B cell (primary cell): ENCODE data around the gene CPEB3. TPM values are rescaled to one million over a fixed set of nuclear protein-coding genes. Genes with fewer than 3 reads are reported as not detected.

Experiments
- ATAC-seq: fragments of 200-7000 bp; cut with Tn5 transposase; one replicate; pipeline ENCODE4 v1.10.0; 2021; ENCODE audit warnings: low read depth, mild to moderate bottlenecking, moderate number of reproducible peaks, moderate library complexity
- CTCF ChIA-PET: fragments of 350-600 bp; sonication (Branson Sonifier 250); formaldehyde crosslinking; loops from one replicate; lab custom pipeline; 2021; ENCODE audit warnings: antibody characterized with exemption, inconsistent platforms; lab: Charles Lee
- POLR2A ChIA-PET: fragments of 350-600 bp; sonication (Branson Sonifier 250); formaldehyde crosslinking; loops from one replicate; lab custom pipeline; 2021; ENCODE audit warnings: antibody characterized with exemption; lab: Charles Lee
- DNase-seq: peaks from one replicate; pipeline ENCODE4 v3.0.0; 2013
- H2AFZ ChIP-seq: 2 replicates; pipeline ENCODE4 v1.6.1; 2012; ENCODE audit warnings: mild to moderate bottlenecking, low read depth, low read length; ENCODE audit not compliant: insufficient read depth, poor library complexity, severe bottlenecking
- H3K27ac ChIP-seq, 2 donors: 1 replicate in 1 of 2; 2 replicates in 1 of 2; pipeline ENCODE4 v1.5.1; 2012 to 2013; ENCODE audit warnings: low read length in 2 of 2, mild to moderate bottlenecking in 2 of 2, moderate library complexity in 1 of 2
- H3K27me3 ChIP-seq, 4 experiments: fragments of 200-600 bp in 1 of 4; sonication (generic) in 1 of 4; replicated peaks in 1 of 4; 1 replicate in 2 of 4; 2 replicates in 2 of 4; pipeline versions ENCODE4 v1.6.1 to v1.7.0; 2013 to 2016; ENCODE audit warnings: low read length in 3 of 4, mild to moderate bottlenecking in 2 of 4, mixed read lengths in 1 of 4, moderate library complexity in 1 of 4; ENCODE audit not compliant: insufficient read depth in 4 of 4, control insufficient read depth in 3 of 4; ENCODE audit errors: control extremely low read depth in 1 of 4
- H3K36me3 ChIP-seq, 2 experiments: replicated peaks in 1 of 2; 1 replicate in 1 of 2; 2 replicates in 1 of 2; pipeline versions ENCODE4 v1.6.1 to v1.7.1; 2013; ENCODE audit warnings: low read length in 1 of 2; ENCODE audit not compliant: insufficient read depth in 2 of 2, control insufficient read depth in 1 of 2; ENCODE audit errors: control extremely low read depth in 1 of 2, extremely low read depth in 1 of 2
- H3K4me1 ChIP-seq, 2 donors: fragments of 200-600 bp in 1 of 2; sonication (generic) in 1 of 2; 1 replicate in 1 of 2; 2 replicates in 1 of 2; pipeline versions ENCODE4 v1.5.1 to v1.6.1; 2013 to 2017; ENCODE audit warnings: low read length in 2 of 2; ENCODE audit not compliant: control insufficient read depth in 2 of 2, insufficient read depth in 2 of 2
- H3K4me2 ChIP-seq: replicated peaks from 2 replicates; pipeline ENCODE3; 2012; ENCODE audit warnings: mild to moderate bottlenecking, low read depth, low read length; ENCODE audit not compliant: poor library complexity, severe bottlenecking
- H3K4me3 ChIP-seq, 5 experiments: fragments of 200-600 bp in 1 of 5; sonication (generic) in 1 of 5; 1 replicate in 3 of 5; 2 replicates in 2 of 5; pipeline versions ENCODE4 v1.5.1 to v1.7.0; 2011 to 2016; ENCODE audit warnings: low read length in 4 of 5, mild to moderate bottlenecking in 4 of 5, low read depth in 2 of 5, control low read depth in 1 of 5, moderate library complexity in 1 of 5; ENCODE audit not compliant: insufficient read depth in 1 of 5; ENCODE audit errors: control extremely low read depth in 1 of 5, extremely low read depth in 1 of 5
- H3K79me2 ChIP-seq: fragments of 200-600 bp; sonication (generic); one replicate; pipeline ENCODE4 v1.6.0; 2016; ENCODE audit warnings: low read length; ENCODE audit not compliant: control insufficient read depth, insufficient read depth
- H3K9ac ChIP-seq: fragments of 200-600 bp; sonication (generic); 2 replicates; pipeline ENCODE4 v1.6.1; 2017; ENCODE audit warnings: mild to moderate bottlenecking, low read length, moderate library complexity
- H3K9me3 ChIP-seq, 3 donors: one replicate each; pipeline versions ENCODE4 v1.6.1 to v1.7.1; 2013; ENCODE audit warnings: low read length in 2 of 3; ENCODE audit not compliant: control insufficient read depth in 2 of 3, insufficient read depth in 1 of 3; ENCODE audit errors: control extremely low read depth in 1 of 3
- H4K20me1 ChIP-seq: 2 replicates; pipeline ENCODE4 v1.6.0; 2012; ENCODE audit warnings: mild to moderate bottlenecking, low read length; ENCODE audit not compliant: insufficient read depth, control insufficient read depth, poor library complexity, severe bottlenecking
- H3K27ac Mint-ChIP-seq: one replicate; pipeline ENCODE4 v1.8.0; 2021; ENCODE audit warnings: mixed read lengths
- H3K27me3 Mint-ChIP-seq: one replicate; pipeline ENCODE4 v1.8.0; 2021; ENCODE audit warnings: mixed read lengths
- H3K4me1 Mint-ChIP-seq: one replicate; pipeline ENCODE4 v1.8.0; 2021; ENCODE audit warnings: mixed read lengths
- H3K4me3 Mint-ChIP-seq: one replicate; pipeline ENCODE4 v1.8.0; 2021; ENCODE audit warnings: mixed read lengths
- H3K9me3 Mint-ChIP-seq: one replicate; pipeline ENCODE4 v1.8.0; 2022; ENCODE audit warnings: mixed read lengths; ENCODE audit not compliant: insufficient read depth
- CTCF ChIP-seq: fragments of 200-600 bp; IDR thresholded peaks from one replicate; pipeline ENCODE4 v1.8.0; 2022; ENCODE audit warnings: antibody characterized with exemption, mild to moderate bottlenecking
- EZH2 ChIP-seq: IDR thresholded peaks from 2 replicates; pipeline ENCODE4 v1.6.1; 2012; ENCODE audit warnings: borderline replicate concordance, low read depth, mild to moderate bottlenecking, moderate library complexity, low read length; ENCODE audit not compliant: insufficient read depth, poor library complexity, severe bottlenecking
- WGBS: methylation state at CpG from one replicate; pipeline ENCODE4 v1.1.5; 2013; ENCODE audit warnings: missing lambda C conversion rate; ENCODE audit not compliant: insufficient coverage; 5-methylcytosine and 5-hydroxymethylcytosine counted together
- intact Hi-C: fragments of 100-400 bp; cut with micrococcal nuclease; formaldehyde crosslinking; loops from one replicate; pipeline ENCODE4 v1.10.0; 2022
- polyA plus RNA-seq: library from polyadenylated mRNA; depleted of rRNA; stranded (reverse); fragments of >200 nt; gene quantifications from 2 replicates; pipeline ENCODE4 v1.2.3, GENCODE V29; 2012
- total RNA-seq, 2 donors: library from RNA; stranded (reverse); fragments of 120-200 nt in 1 of 2; gene quantifications; 1 replicate in 1 of 2; 2 replicates in 1 of 2; pipeline versions ENCODE4 v1.2.3 to v1.2.4, GENCODE V29; 2013 to 2022

Gene CPEB3
- total and polyA plus RNA-seq, 2 donors (not counting 1 experiment from before 2014, with no cell fraction given), result 1.6 to 6.7 TPM

- no CpG with 5 or more reads among the region's 2 CpGs for WGBS
- Histone ChIP-seq H4K20me1 (peaks cover 3% of the 10 kb centered on the region), H3K4me1 (peaks cover 0 to 6% of the 10 kb centered on the region in 2 donors), H3K36me3 (no peaks in the 10 kb centered on the region), H3K9ac (no peak overlapping the region), H3K27me3 (no peaks in the 10 kb centered on the region), H2AFZ (no peak overlapping the region), H3K4me2 (no peak overlapping the region), H3K9me3 (peaks cover 0 to 2% (median 0%) of the 10 kb centered on the region in 3 donors), H3K27ac (no peak overlapping the region), H3K4me3 (no peak overlapping the region), H3K79me2 (peaks cover 59% of the 10 kb centered on the region)
- ChIA-PET CTCF (no interaction called here), POLR2A (no interaction called here)
- intact Hi-C loops, result no loop called here
- H3K27me3 Mint-ChIP-seq, result no peaks in the 10 kb centered on the region
- H3K9me3 Mint-ChIP-seq, result peaks cover 3% of the 10 kb centered on the region
- TF ChIP-seq EZH2, result no peak
- TF ChIP-seq CTCF, result no peak
- ATAC-seq, result no peak
- no peak overlapping the region for H3K27ac Mint-ChIP-seq
- no peak overlapping the region for H3K4me3 Mint-ChIP-seq
- DNase-seq, result no peak
- H3K4me1 Mint-ChIP-seq, result peaks cover 20% of the 10 kb centered on the region
These were observed 164.7 kb downstream of the CPEB3 start for GRCh38 chr10:92126100-92126650.

- intact Hi-C loops, result no loop called here
- H3K27ac ChIP-seq, result no peak overlapping the region
- H3K27me3 ChIP-seq, result no peaks in the 10 kb centered on the region
- no peak overlapping the region for H2AFZ ChIP-seq
- peaks cover 20% of the 10 kb centered on the region for H3K4me1 Mint-ChIP-seq
- no peak overlapping the region for H3K4me3 ChIP-seq
- DNase-seq (no peak), ATAC-seq (no peak)
- POLR2A ChIA-PET, result interaction anchor here (0.7 kb wide), 1 partner anchor 67 kb away, joined by 3 read pairs; no protein-coding TSS in a partner anchor
- H3K4me1 ChIP-seq, result peaks cover 0 to 6% of the 10 kb centered on the region in 2 donors
- H3K27ac Mint-ChIP-seq, result no peak overlapping the region
- peaks cover 50% of the 10 kb centered on the region for H3K79me2 ChIP-seq
- H3K36me3 ChIP-seq, result no peaks in the 10 kb centered on the region
- no peaks in the 10 kb centered on the region for H3K27me3 Mint-ChIP-seq
- H3K4me2 ChIP-seq, result no peak overlapping the region
- H4K20me1 ChIP-seq, result no peaks in the 10 kb centered on the region
- H3K9me3 Mint-ChIP-seq, result peaks cover 3% of the 10 kb centered on the region
- no peak for TF ChIP-seq CTCF
- no peak for TF ChIP-seq EZH2
- H3K9ac ChIP-seq, result no peak overlapping the region
- H3K4me3 Mint-ChIP-seq, result no peak overlapping the region
- peaks cover 0 to 2% (median 0%) of the 10 kb centered on the region in 3 donors for H3K9me3 ChIP-seq
- CTCF ChIA-PET, result interaction anchor here (2.2 kb wide), 1 partner anchor 37 kb away, joined by 8 read pairs; no protein-coding TSS in a partner anchor
These were observed 165.7 kb downstream of the CPEB3 start for GRCh38 chr10:92125144-92125543.
